WTC11 (cell line): ENCODE measurements around the gene NAV2. TPM values are rescaled to one million over a fixed set of nuclear protein-coding genes. Genes with fewer than 3 reads are reported as not detected.

Source experiments
- ATAC-seq: fragments of 200-7000 bp; cut with Tn5 transposase; 2 replicates; pipeline ENCODE4 v1.10.0; 2021; ENCODE audit warnings: mild to moderate bottlenecking, moderate library complexity
- CTCF ChIA-PET: fragments of 300-600 bp; sonication (Branson Sonifier 250); formaldehyde crosslinking; loops from one replicate; lab custom pipeline; 2021; ENCODE audit warnings: antibody characterized with exemption; lab: Charles Lee
- POLR2A ChIA-PET: fragments of 350-600 bp; sonication (Branson Sonifier 250); formaldehyde crosslinking; loops from one replicate; lab custom pipeline; 2021; ENCODE audit warnings: antibody characterized with exemption; lab: Charles Lee
- DNase-seq: peaks from one replicate; pipeline ENCODE4 v3.0.0; 2021; ENCODE audit warnings: low spot score
- H3K27ac Mint-ChIP-seq: 2 replicates; pipeline ENCODE4 v1.8.0; 2021; ENCODE audit warnings: mixed read lengths
- H3K27me3 Mint-ChIP-seq: 2 replicates; pipeline ENCODE4 v1.8.0; 2021; ENCODE audit warnings: low read depth, mild to moderate bottlenecking, moderate library complexity, mixed read lengths
- H3K36me3 Mint-ChIP-seq: 2 replicates; pipeline ENCODE4 v1.8.0; 2021; ENCODE audit warnings: mixed read lengths
- H3K4me1 Mint-ChIP-seq: 2 replicates; pipeline ENCODE4 v1.8.0; 2022; ENCODE audit warnings: mixed read lengths
- H3K4me3 Mint-ChIP-seq: 2 replicates; pipeline ENCODE4 v1.8.0; 2021; ENCODE audit warnings: mild to moderate bottlenecking, moderate library complexity, mixed read lengths
- H3K9me3 Mint-ChIP-seq: 2 replicates; pipeline ENCODE4 v1.8.0; 2021; ENCODE audit warnings: mixed read lengths
- CREB1 ChIP-seq: sonication (generic); formaldehyde crosslinking; IDR thresholded peaks from 2 replicates; pipeline ENCODE4 v1.8.0; 2023; ENCODE audit warnings: mild to moderate bottlenecking, missing genetic modification reagents
- ESRRA ChIP-seq: sonication (generic); formaldehyde crosslinking; IDR thresholded peaks from 2 replicates; pipeline ENCODE4 v1.8.1; 2022; ENCODE audit warnings: mild to moderate bottlenecking, missing genetic modification reagents, borderline replicate concordance
- HMGA2 ChIP-seq: fragments of 250-450 bp; sonication (Bioruptor Pico); IDR thresholded peaks from 2 replicates; pipeline ENCODE4 v1.4.0; 2021; ENCODE audit warnings: mild to moderate bottlenecking, moderate library complexity
- IRF2 ChIP-seq: sonication (generic); formaldehyde crosslinking; IDR thresholded peaks from 2 replicates; pipeline ENCODE4 v1.8.0; 2022; ENCODE audit warnings: low read depth, missing genetic modification reagents, borderline replicate concordance
- JAZF1 ChIP-seq: fragments of 250-450 bp; sonication (Bioruptor Pico); IDR thresholded peaks from 2 replicates; pipeline ENCODE4 v1.9.0; 2021; ENCODE audit warnings: moderate library complexity, mild to moderate bottlenecking, inconsistent platforms
- MXD4 ChIP-seq: fragments of 250-450 bp; sonication (Bioruptor Pico); IDR thresholded peaks from 2 replicates; pipeline ENCODE4 v1.8.0; 2021; ENCODE audit warnings: mild to moderate bottlenecking, moderate library complexity, borderline replicate concordance
- OVOL2 ChIP-seq: fragments of 250-450 bp; sonication (Bioruptor Pico); IDR thresholded peaks from 2 replicates; pipeline ENCODE4 v1.9.0; 2021; ENCODE audit warnings: mild to moderate bottlenecking, borderline replicate concordance
- RORB ChIP-seq: fragments of 250-450 bp; sonication (Bioruptor Pico); IDR thresholded peaks from 2 replicates; pipeline ENCODE4 v1.9.0; 2021; ENCODE audit warnings: mild to moderate bottlenecking
- SMAD3 ChIP-seq: sonication (generic); formaldehyde crosslinking; IDR thresholded peaks from 2 replicates; pipeline ENCODE4 v1.8.0; 2022; ENCODE audit warnings: missing genetic modification reagents, mild to moderate bottlenecking, borderline replicate concordance
- SP1 ChIP-seq: sonication (generic); formaldehyde crosslinking; conservative IDR thresholded peaks from 2 replicates; pipeline ENCODE4 v1.8.1; 2022; ENCODE audit warnings: missing genetic modification reagents
- TEAD1 ChIP-seq: sonication (generic); formaldehyde crosslinking; IDR thresholded peaks from 2 replicates; pipeline ENCODE4 v1.8.0; 2022; ENCODE audit warnings: mild to moderate bottlenecking, missing genetic modification reagents
- TP53 ChIP-seq: sonication (generic); formaldehyde crosslinking; IDR thresholded peaks from 2 replicates; pipeline ENCODE4 v1.8.1; 2023; ENCODE audit warnings: mild to moderate bottlenecking, missing genetic modification reagents
- ZNF138 ChIP-seq: sonication (generic); formaldehyde crosslinking; conservative IDR thresholded peaks from 2 replicates; pipeline ENCODE4 v1.8.1; 2022; ENCODE audit warnings: mild to moderate bottlenecking, moderate library complexity, missing genetic modification reagents
- ZNF219 ChIP-seq: sonication (generic); formaldehyde crosslinking; IDR thresholded peaks from 2 replicates; pipeline ENCODE4 v1.8.0; 2023; ENCODE audit warnings: missing genetic modification reagents, mild to moderate bottlenecking, borderline replicate concordance
- ZNF232 ChIP-seq: sonication (generic); formaldehyde crosslinking; IDR thresholded peaks from 2 replicates; pipeline ENCODE4 v1.8.0; 2022; ENCODE audit warnings: mild to moderate bottlenecking, missing genetic modification reagents
- ZNF317 ChIP-seq: sonication (generic); formaldehyde crosslinking; IDR thresholded peaks from 2 replicates; pipeline ENCODE4 v1.8.1; 2023; ENCODE audit warnings: low read depth, mild to moderate bottlenecking, moderate library complexity, missing genetic modification reagents, borderline replicate concordance
- total RNA-seq: library from RNA; stranded (reverse); gene quantifications from 3 replicates; pipeline ENCODE4 v1.2.3, GENCODE V29; 2021
- TF ChIP-seq, protein P1 (sequence below): sonication (generic); formaldehyde crosslinking; IDR thresholded peaks from 2 replicates; pipeline ENCODE4 v1.8.1; 2022; ENCODE audit warnings: low read depth, mild to moderate bottlenecking, moderate library complexity, missing genetic modification reagents, borderline replicate concordance
- TF ChIP-seq, protein P2 (sequence below): sonication (generic); formaldehyde crosslinking; IDR thresholded peaks from 2 replicates; pipeline ENCODE4 v1.8.0; 2023; ENCODE audit warnings: missing genetic modification reagents
- TF ChIP-seq, protein P3 (sequence below): sonication (generic); formaldehyde crosslinking; IDR thresholded peaks from 2 replicates; pipeline ENCODE4 v1.8.0; 2022; ENCODE audit warnings: mild to moderate bottlenecking, missing genetic modification reagents
- TF ChIP-seq, protein P4 (sequence below): fragments of 250-450 bp; sonication (Bioruptor Pico); IDR thresholded peaks from 2 replicates; pipeline ENCODE4 v1.9.0; 2021; ENCODE audit warnings: mild to moderate bottlenecking
- TF ChIP-seq, protein P5 (sequence below): sonication (generic); formaldehyde crosslinking; IDR thresholded peaks from 2 replicates; pipeline ENCODE4 v1.8.1; 2023; ENCODE audit warnings: mild to moderate bottlenecking, missing genetic modification reagents, moderate library complexity
- TF ChIP-seq, protein P6 (sequence below): sonication (generic); formaldehyde crosslinking; IDR thresholded peaks from 2 replicates; pipeline ENCODE4 v1.8.0; 2022; ENCODE audit warnings: missing genetic modification reagents

NAV2 gene
- total RNA-seq, 1 experiment from 2014 or later = 42.8 TPM

DNA sequence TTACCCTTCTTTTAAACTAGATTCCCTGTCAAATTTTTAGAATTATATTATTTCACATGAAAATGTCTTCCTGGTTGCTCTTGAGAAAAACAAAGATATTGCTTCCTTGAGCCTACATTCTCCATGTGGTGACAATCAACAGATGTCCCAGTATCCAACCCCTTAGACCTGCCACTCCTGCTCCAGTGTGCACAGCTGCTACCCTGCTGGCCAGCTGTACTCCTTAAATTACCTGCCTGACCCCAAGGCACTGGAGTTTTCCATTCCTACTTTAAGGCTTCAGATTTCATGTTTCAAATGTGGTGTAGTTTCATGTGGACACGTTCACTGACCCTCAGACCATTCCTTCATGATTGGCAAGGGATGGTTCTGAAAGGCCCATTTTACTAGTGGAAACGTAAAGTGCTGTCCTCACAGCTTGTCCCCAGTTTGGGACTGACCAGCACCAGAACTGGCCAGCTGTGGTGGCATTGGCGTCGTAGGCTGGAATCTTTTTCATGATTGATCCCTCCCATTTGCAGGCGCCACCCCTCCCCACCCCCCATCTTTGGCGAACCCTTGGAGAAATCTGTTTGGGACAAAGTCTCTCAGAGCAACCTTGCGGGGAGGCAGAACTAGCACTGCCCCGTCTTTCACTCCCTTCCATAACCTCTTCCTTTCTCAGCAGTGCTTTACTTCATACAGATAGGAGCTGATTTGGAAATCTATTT, 324.1 kb downstream of the NAV2 start:
- no peak overlapping the region for H3K4me3 Mint-ChIP-seq
- peaks cover 62% of the 10 kb centered on the region for H3K4me1 Mint-ChIP-seq
- no peak for ATAC-seq
- no peaks in the 10 kb centered on the region for H3K9me3 Mint-ChIP-seq
- no peaks in the 10 kb centered on the region for H3K27me3 Mint-ChIP-seq
- peak overlapping the region; percentile 60 for H3K27ac Mint-ChIP-seq
- TF ChIP-seq HMGA2 (CRISPR knock-in tag) (no peak), ZNF138 (no peak), TP53 (CRISPR knock-in tag) (no peak), ZNF219 (CRISPR knock-in tag) (no peak), ZNF232 (CRISPR knock-in tag) (no peak), TEAD1 (CRISPR knock-in tag) (no peak), OVOL2 (CRISPR knock-in tag) (no peak), SP1 (CRISPR knock-in tag) (no peak)
- TF ChIP-seq, protein P1, sequence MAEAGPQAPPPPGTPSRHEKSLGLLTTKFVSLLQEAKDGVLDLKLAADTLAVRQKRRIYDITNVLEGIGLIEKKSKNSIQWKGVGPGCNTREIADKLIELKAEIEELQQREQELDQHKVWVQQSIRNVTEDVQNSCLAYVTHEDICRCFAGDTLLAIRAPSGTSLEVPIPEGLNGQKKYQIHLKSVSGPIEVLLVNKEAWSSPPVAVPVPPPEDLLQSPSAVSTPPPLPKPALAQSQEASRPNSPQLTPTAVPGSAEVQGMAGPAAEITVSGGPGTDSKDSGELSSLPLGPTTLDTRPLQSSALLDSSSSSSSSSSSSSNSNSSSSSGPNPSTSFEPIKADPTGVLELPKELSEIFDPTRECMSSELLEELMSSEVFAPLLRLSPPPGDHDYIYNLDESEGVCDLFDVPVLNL (CRISPR knock-in tag) = no peak
- TF ChIP-seq, protein P2, sequence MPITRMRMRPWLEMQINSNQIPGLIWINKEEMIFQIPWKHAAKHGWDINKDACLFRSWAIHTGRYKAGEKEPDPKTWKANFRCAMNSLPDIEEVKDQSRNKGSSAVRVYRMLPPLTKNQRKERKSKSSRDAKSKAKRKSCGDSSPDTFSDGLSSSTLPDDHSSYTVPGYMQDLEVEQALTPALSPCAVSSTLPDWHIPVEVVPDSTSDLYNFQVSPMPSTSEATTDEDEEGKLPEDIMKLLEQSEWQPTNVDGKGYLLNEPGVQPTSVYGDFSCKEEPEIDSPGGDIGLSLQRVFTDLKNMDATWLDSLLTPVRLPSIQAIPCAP (CRISPR knock-in tag) = no peak
- DNase-seq = no peak
- POLR2A ChIA-PET = no interaction called here
- CTCF ChIA-PET = interaction anchor here (0.5 to 1.6 kb wide), 2 partner anchors 14 to 92 kb away, joined by 3 to 5 read pairs; no protein-coding TSS in a partner anchor
- H3K36me3 Mint-ChIP-seq = peaks cover 30% of the 10 kb centered on the region

DNA sequence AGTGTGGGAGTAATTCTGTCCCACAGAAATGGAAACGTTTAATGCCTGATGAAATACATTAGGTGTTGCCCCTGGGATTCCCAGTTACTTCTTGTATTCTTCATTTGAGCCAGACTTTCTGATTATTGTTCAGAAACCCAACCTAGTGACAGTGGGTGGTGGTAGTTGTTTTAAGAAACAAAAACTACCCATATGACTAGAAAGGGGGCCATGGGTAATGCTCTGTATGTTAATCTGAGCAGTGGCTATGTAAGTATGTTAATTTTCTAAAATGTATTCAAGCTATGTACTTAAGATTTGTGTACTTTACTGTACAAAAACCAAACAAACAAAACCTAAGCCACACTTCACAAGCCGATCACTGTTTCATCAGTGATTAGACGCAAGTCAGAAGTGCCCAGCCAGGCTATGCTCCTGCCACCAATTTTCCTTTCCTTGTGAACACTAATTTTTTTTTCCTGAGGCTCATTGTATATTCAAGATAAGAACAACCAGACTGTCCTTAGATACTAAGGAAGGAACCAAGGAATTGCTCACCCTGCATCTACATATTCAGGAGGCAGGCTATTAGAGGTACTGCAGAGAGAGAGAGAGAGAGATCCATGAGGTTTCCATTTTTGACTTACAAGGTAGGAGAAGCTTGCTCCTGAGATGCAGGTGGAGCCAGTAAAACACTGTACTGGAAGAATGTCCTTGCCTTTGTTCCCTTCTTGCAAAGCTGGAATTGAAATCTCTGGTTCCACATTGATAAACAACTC, 324.9 kb downstream of the NAV2 start:
- H3K27me3 Mint-ChIP-seq = no peaks in the 10 kb centered on the region
- ATAC-seq = peak; percentile 55
- H3K27ac Mint-ChIP-seq = peak overlapping the region; percentile 82
- H3K4me1 Mint-ChIP-seq = peaks cover 62% of the 10 kb centered on the region
- DNase-seq = no peak
- H3K9me3 Mint-ChIP-seq = no peaks in the 10 kb centered on the region
- ChIA-PET POLR2A (no interaction called here), CTCF (interaction anchor here (0.9 to 1.6 kb wide), 4 partner anchors 13 to 91 kb away, joined by 3 to 5 read pairs (median 4); no protein-coding TSS in a partner anchor)
- no peak overlapping the region for H3K4me3 Mint-ChIP-seq
- peaks cover 30% of the 10 kb centered on the region for H3K36me3 Mint-ChIP-seq
- no peak for TF ChIP-seq SMAD3 (CRISPR knock-in tag)
- TF ChIP-seq TP53 (CRISPR knock-in tag) = no peak
- TF ChIP-seq, protein P3, sequence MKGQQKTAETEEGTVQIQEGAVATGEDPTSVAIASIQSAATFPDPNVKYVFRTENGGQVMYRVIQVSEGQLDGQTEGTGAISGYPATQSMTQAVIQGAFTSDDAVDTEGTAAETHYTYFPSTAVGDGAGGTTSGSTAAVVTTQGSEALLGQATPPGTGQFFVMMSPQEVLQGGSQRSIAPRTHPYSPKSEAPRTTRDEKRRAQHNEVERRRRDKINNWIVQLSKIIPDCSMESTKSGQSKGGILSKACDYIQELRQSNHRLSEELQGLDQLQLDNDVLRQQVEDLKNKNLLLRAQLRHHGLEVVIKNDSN = no peak
- no peak for TF ChIP-seq JAZF1 (CRISPR knock-in tag)
- TF ChIP-seq, protein P4, sequence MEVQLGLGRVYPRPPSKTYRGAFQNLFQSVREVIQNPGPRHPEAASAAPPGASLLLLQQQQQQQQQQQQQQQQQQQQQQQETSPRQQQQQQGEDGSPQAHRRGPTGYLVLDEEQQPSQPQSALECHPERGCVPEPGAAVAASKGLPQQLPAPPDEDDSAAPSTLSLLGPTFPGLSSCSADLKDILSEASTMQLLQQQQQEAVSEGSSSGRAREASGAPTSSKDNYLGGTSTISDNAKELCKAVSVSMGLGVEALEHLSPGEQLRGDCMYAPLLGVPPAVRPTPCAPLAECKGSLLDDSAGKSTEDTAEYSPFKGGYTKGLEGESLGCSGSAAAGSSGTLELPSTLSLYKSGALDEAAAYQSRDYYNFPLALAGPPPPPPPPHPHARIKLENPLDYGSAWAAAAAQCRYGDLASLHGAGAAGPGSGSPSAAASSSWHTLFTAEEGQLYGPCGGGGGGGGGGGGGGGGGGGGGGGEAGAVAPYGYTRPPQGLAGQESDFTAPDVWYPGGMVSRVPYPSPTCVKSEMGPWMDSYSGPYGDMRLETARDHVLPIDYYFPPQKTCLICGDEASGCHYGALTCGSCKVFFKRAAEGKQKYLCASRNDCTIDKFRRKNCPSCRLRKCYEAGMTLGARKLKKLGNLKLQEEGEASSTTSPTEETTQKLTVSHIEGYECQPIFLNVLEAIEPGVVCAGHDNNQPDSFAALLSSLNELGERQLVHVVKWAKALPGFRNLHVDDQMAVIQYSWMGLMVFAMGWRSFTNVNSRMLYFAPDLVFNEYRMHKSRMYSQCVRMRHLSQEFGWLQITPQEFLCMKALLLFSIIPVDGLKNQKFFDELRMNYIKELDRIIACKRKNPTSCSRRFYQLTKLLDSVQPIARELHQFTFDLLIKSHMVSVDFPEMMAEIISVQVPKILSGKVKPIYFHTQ (CRISPR knock-in tag) = no peak
- TF ChIP-seq ESRRA = no peak
- no peak for TF ChIP-seq ZNF317 (CRISPR knock-in tag)
- TF ChIP-seq IRF2 = no peak
- TF ChIP-seq MXD4 (CRISPR knock-in tag) = no peak
- no peak for TF ChIP-seq RORB (CRISPR knock-in tag)
- TF ChIP-seq CREB1 (CRISPR knock-in tag) = no peak
- TF ChIP-seq, protein P5, sequence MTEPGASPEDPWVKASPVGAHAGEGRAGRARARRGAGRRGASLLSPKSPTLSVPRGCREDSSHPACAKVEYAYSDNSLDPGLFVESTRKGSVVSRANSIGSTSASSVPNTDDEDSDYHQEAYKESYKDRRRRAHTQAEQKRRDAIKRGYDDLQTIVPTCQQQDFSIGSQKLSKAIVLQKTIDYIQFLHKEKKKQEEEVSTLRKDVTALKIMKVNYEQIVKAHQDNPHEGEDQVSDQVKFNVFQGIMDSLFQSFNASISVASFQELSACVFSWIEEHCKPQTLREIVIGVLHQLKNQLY (CRISPR knock-in tag) = no peak
- TF ChIP-seq, protein P6, sequence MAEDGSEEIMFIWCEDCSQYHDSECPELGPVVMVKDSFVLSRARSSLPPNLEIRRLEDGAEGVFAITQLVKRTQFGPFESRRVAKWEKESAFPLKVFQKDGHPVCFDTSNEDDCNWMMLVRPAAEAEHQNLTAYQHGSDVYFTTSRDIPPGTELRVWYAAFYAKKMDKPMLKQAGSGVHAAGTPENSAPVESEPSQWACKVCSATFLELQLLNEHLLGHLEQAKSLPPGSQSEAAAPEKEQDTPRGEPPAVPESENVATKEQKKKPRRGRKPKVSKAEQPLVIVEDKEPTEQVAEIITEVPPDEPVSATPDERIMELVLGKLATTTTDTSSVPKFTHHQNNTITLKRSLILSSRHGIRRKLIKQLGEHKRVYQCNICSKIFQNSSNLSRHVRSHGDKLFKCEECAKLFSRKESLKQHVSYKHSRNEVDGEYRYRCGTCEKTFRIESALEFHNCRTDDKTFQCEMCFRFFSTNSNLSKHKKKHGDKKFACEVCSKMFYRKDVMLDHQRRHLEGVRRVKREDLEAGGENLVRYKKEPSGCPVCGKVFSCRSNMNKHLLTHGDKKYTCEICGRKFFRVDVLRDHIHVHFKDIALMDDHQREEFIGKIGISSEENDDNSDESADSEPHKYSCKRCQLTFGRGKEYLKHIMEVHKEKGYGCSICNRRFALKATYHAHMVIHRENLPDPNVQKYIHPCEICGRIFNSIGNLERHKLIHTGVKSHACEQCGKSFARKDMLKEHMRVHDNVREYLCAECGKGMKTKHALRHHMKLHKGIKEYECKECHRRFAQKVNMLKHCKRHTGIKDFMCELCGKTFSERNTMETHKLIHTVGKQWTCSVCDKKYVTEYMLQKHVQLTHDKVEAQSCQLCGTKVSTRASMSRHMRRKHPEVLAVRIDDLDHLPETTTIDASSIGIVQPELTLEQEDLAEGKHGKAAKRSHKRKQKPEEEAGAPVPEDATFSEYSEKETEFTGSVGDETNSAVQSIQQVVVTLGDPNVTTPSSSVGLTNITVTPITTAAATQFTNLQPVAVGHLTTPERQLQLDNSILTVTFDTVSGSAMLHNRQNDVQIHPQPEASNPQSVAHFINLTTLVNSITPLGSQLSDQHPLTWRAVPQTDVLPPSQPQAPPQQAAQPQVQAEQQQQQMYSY = no peak
- TF ChIP-seq, protein P2 (CRISPR knock-in tag) = no peak
